GM18499 (cell line): ENCODE data around the gene CYB5D1.

Source experiments
- ATAC-seq: cut with Tn5 transposase; IDR thresholded peaks from one replicate; pipeline ENCODE4 v1.9.1; 2021; ENCODE audit warnings: moderate number of reproducible peaks; ENCODE audit not compliant: insufficient read depth, unreplicated experiment

Gene CYB5D1

DNA sequence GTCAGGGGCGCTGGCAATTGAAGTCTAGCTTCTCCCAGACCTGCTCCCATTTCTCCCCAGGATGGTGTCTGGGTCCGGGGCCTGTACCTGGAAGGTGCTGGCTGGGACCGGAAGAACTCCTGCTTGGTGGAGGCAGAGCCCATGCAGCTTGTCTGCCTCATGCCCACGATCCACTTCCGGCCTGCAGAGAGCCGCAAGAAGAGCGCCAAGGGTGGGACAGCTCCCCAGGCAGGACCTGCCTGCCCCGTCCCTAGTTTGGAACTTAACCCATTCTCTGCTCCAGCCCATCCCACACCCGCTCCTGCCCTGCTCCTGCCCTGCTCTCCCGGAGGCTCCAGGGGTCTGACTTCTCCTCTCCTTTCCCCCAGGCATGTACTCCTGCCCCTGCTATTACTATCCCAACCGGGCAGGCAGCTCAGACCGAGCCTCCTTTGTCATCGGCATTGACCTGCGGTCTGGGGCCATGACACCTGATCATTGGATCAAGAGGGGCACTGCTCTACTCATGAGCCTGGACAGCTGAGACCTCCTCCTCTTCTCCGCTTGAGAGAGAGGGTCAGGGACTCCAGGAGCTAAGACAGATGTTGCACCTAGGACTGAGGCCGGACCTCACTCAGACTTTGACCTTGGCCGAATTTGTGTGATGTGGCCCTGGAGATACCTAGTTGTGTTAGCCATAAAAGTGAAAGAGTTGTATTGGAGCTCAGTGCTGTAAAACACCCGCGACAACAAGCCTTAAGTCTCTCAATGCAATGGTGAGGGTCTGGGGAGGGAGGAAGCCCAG lies 24.6 kb upstream of the CYB5D1 start:
- ATAC-seq, result no peak

DNA sequence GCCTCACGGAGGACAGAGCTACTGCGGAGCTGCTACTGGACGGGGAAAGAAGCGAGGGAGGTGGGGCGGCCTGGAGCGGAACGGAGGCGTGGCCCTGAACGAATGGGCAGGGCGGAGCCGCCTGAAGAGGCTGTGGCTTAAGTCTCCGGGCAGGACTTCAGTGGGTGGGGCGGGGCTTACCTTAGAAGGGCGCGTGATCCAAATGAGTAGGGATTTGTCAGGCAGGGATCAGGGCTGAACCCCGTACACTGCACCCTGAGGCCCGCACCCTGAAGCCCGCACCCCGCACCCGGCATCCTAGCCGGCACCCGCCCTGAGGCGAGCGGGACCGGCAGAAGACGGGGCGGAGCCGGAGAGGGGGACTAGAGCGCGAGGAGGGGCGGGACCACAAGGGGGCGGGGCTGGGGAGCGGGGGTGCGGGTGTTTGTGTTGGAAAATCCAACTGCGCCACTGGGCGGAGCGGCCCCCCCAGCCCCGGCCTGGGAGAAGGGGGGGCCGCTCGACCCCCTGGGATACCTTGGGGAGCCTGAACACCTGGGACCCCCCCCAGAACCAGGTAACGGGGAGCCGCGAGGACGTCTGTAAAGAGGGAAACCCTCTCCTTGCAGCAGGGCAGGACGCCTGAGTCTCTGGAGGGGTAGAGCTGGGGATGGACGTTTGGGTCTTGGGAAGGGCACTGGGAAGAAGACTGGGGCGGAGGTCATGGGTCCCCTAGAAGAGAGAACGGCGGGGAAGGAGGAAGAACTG lies 23.8 kb upstream of the CYB5D1 start, which contains the start of gene KDM6B:
KDM6B (plus strand) TSS at position 423 of the 747 bp plus-strand sequence. CDS start 11,338 bp downstream, outside the sequence.
- ATAC-seq, result no peak

DNA sequence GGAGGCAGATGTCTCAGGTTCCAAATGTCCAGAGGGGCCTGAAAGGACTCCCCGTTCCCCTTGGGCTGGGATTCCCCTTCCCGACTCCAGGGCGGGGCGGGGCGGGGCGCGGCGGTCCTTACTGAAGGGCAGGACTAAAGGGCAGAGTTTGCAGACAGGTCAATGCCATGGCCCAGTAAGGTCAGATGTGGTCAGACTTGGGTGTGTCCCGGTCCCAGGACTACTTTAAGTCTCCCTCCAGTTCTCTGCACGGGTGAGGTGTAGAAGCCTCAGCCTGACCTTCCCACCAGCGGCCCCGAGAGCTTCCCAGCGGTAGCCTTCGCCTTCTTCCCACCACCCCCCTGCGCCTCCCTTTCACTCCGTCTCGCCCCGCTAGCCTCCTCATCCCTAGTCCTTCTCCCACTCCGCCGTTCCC lies 23.3 kb upstream of the CYB5D1 start:
- ATAC-seq, result no peak

DNA sequence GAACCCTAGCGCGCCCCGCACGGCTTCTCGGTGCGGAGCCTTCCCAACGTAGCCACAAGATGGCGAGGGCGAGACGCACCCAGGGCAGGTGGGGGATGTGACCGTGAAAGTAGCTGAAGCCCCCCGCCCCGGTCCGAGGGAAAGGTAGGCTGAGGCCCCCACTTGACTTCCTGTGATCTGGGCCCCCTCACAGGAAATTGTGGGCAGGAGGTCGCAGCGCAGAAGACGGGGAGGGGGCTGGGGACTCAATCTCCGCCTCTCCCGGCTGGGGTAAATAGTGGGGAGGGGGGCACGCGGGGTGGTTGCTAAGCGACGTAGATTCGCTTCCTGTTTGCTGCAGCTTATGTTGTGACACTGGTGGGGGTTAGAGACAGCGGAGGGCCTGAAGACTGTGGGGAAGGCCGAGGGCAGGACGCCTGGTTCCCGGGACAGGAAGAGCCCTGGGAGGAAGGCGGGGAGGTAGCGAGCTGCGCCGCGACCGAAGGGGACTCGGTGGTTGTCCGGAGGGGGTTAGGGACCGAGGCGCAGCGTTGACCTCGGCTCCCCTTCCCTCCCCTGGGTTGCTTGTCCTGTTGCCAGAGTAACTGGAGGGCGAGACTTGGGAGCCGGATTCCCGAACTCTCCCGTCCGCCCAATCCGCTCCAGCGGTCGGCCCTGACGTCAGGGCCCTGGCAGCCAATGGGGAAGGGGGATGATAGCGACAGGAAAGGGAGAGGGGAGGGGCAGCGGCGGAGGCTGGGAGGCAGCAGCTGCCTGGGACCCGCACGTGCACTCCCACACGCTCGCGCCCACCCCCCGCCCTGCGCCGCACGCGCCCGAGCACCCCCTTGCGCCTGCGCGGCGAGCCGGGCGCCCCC lies 22.6 kb upstream of the CYB5D1 start:
- ATAC-seq, result no peak

DNA sequence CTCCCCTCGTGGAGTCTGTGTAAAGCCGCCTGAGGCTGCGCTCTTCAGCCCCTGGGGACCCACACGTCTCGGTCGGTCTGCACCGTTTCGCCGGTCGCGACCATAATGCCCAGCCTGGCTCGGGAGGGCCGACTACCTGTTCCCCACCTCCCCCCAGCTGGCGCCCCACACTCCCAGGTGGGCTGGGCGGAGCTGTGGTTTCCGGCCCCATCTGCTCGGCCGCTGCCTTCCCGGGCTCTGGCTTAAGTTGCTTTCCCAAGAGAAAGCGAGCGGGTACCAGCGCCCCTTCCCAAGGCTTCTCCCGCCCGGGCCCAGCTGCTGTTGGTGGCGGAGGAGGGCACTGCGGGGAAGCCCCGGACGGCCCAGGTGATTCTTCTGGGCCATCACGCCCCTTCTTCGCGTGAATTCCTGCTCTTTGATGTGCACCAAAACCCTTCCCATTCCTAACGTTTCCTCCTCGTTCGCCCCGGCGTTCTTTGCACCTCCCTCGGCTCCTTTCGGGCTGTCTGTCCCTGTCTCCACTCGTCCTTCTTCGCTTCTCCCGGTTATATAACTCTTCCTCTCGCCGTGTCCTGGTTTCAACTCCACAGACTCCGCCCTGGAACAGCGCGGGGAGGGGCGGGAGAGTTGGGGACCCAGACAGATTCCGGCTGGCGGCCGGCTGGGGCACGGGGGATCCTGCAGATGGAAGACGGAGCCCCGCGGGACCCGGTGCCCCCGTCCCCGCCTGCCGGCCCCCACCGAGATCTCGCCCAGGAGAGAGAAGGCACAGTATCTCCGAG lies 21.8 kb upstream of the CYB5D1 start:
- no peak for ATAC-seq

DNA sequence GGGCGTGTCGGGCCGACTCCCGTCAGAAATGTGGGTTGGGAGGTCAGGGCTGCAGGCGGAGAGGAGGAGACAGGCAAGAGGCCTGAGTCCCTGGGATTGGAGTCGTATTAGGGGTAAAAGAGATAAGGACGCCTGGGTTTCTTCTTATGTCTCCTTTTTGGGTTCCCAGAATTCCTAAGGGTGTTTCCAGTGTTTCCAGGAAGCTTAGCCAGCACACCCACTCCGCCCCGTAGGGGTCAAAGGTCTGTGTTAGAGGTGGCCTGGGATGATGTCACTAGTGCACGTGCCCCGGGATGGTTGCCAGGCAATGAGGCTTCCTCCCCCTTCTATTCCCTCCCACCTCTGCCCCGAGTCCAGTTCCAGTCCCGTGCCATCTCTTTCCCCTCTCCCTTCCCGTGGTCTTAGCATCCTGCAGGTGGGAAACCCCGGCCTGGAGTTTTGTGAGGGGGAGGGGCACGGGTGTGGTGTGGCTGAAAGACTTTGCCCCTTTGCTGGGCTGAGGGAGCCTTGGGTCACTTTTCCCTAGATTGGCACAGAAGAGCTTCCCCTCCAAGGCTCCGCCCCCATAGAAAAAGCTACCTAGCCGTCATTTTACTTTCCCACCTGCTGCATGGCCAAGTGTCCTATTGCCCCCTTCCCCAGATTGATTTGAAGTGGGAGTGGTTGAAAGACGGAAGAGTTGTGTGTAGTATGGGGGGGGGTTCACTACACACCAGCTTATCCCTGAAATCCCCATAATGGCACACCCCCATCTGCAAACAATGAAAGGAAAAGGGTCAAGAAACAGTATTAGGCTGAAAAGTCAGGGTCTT lies 21.0 kb upstream of the CYB5D1 start:
- ATAC-seq, result no peak

DNA sequence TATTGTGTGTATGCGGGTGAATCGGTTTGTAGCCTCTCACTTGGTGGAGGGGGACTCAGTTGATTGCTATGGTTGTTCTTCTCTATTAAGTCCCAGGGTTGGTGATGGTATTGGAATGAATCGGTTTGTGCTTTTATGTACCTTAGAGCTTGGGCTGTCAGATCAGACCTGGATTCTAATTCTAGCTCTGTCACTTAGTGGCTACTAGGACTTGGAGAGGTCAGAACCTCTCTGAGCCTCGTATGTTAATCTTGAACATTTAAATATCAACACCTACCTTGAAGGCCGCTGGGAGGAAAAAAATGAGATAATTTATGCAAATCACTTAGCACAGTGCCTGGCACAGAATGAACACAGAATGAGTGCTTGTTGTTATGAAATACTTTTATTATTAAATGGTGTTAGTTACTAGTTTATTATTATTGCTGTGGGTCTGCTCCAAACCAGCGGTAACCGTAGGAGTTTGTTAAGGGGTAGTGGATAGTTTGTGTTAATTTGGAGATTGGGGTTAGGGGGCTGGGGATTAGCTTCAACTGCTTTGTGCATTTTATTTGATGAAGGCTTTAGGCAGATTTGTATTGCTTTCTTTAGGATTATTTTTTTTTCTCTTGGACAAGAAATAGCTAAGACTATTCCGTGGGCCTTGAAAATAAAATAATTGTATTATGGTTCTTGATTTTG lies 20.3 kb upstream of the CYB5D1 start:
- no peak for ATAC-seq

DNA sequence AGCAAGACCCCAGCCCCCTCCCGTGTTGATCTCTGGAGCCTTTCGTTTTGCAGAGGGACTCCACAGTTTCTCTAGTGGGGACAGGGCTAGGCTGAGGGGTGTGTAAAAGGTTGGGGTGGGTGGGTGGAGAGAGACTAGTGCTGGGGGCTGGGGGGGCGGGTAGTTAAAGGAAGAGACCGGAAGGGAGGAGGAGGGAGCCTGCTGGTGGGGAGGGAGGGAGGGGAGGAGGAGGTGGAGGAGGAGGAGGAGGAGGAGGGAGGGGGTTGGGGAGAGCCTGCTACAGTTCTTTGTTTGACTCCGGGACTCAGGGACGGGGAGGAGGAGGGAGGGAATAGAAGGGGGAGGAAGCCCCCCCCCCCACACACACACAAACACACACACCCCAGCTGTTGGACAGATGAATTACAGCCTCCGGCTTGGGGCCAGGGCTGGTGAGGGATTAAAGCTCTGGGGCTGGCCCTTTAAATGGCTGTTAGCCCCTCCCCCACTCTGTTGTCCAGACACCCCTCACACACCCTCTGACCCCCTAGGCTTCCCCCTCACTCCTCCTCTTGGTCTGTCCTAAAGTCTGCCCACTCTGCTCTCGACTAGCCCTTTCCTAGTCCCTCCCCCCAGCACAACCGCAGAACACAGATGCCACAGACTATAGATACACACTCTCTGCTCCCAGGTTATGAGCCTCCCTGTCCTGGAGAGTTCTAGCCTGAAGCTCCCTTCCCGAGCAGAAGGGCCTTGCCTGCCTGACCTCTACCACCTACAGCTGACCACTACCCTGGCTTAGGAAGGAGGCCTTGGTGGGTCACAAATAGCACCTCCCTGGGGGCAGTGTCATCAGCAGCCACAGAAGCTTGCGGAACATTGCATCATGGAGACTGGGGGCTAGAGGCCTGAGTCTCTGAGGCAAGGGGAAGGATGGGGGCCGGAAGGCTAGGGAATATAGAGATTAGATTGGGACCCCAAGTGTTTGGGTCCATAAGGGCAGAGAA lies 19.4 kb upstream of the CYB5D1 start:
- ATAC-seq, result no peak

DNA sequence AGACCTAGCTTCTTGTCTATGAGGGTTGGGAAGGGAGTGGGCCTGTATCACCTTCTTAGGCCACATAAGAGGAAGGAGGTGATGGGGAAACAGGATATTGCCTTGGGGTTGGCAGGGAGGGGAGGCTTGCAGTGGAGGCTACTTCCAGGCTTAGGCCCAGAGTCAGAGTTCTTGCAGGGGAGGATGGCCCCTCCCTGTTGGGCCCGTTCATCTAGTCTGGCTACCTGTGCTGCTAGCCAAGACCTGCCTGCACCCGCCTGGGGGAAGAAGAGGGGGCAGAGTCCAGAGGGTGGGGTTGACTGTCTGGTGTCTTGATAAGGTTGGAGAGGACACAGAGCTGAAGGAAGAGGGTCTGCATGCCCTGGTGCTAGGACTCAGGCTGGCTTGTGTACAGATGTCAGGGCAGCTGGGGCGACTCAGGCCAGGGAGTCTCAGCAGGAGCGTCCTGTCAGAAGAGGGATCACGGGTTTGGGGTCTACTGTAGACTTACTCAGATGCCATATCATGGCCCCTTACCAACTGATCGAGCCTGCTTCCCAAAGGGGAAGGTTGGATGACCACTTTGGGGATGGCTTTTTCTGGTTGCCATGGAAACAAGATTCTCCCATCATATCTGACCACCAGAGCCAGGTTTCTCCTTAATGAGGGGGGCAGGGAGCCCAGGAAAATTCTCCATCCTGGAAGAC lies 18.5 kb upstream of the CYB5D1 start:
- no peak for ATAC-seq

DNA sequence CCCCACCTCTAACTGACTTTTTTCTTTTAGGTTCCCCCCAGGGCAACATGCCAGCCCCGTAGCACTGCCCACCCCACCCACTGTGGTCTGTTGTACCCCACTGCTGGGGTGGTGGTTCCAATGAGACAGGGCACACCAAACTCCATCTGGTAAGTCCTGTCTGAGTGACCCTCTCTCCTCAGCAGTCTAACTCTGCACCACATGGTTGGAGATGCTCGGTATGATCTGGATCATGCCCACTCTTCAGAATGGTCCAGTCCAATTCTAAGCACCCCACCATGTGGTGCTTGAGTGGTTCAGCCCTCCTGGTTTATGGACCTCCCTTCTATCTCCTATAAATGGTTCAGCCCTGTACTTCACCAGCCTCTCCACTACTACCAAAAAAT lies 17.9 kb upstream of the CYB5D1 start:
- ATAC-seq, result no peak

DNA sequence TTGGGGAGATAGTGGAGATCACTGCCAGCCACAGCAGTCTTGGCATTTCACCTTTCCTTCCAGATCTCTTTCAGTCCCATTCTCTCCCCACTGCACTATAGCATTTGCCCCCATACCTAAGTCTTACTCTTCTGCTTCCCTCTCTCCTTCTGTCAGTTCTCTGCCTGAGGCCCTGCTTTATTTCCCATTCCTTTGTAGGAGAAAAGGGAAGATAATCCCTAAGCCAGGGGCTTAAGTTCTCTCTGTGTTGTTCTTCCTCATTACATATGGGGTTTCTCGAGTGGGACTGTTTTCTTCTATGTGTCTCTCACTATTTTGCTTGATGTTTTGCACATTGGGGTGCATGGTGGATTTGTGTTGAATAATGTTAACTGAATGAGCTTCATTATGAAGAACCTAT lies 17.4 kb upstream of the CYB5D1 start:
- ATAC-seq, result no peak

DNA sequence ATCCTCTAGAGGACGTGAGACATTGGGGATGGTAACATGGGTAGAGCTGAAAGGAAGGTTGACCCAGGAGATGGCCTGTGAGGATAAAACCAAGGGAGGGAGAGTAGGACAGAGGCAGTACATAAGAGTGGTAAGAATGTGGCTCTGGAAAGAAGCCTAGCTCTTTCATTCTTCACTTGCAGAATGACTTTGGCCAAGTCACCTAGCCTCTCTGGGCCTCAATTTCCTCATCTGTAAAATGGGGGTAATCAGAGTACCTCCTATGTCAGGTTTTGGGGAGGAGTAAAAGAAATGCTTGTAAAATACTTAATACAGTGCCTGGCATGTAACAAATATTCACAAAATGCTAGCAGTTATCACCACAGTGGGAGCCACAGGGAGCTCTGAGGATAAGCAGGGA lies 16.9 kb upstream of the CYB5D1 start:
- no peak for ATAC-seq

DNA sequence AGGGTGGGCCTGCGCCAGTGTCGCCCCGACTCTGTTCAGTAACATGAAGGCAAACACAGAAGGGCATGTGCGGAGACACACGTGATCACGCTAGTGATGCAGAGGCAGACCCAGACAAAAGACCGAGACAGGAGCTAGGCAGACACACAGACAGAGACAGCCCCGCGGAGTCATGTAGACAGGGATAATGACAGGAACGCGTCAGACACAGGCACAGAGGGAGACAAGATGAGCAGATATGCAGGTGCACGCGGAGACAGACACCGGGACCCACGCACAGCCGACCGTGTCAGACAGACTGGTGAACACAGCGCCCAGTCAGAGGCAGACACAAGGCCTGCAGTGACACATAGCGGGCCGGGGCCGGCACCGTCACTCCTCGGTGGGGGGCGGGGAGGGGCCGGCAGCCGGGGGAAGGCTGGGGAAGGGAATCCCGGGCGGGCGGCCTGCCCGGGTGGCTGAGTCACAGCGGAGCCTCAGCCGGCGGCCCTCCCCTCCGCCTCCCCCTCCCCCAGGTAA lies 16.3 kb upstream of the CYB5D1 start:
- ATAC-seq, result no peak

DNA sequence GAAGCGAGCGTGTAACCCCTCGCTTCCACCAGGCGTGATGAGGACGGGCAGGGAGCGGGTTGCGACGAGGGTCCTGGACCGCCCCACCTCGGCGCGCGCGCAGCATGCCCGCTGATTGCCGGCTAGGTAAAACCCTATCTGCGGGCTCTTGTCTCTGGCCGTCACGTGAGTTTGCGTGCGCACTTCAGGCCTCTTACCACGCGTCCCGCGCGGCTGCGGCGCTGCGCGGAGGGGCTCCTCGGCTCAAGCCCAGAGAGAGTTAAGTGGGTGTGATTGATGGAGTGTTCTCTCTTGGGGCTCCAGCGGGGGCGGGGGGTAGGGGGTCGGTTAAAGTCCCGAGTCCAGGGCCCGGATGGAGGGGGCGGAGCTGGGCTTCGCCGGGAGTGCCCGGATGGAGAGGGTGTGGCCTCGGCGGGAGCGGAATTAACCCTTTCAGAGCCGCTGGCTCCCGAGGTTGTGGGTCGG lies 15.9 kb upstream of the CYB5D1 start:
- ATAC-seq, result no peak

DNA sequence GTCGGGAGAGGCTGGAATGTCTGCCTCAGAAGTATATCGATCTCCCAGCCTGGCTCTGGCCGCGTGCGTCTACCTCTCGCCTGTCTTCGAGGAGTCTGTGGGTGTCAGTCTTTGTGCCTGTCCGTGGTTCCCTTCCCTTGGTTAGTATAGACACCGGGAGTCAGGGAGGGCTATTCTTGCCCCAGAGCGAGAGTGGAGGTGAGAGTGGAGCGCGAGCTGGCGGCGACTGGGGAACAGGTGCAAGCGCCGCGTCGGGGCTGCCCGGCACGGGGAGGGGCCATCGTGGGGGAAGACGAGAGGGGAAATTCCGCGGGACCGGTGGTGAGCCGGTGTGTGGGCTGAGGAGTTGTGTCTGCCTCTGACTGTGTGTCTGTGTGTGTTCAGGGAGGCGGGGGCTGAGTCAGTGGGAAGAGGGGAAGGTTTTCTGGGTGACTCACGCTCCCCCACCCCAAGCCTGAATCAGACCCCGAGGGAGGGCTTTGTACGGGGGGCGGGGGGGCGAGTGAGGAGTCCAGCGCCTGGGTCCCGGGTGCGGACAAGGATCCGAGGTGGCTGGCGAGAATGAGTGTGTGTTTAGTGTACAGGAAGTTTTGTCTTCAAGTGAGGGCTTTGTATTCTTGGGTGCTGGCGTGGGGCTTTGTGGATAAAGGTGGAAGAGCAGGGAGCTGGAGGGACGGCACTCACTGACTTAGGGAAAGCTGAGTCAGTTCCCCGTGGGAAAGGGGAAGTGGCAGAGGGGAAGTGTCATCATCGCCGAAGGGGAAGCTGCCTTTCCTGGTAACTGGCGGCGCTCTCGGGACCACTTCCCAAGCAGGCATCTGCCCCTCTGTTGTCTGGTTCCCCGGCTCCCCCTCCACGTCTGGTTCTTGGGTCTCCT lies 15.2 kb upstream of the CYB5D1 start:
- no peak for ATAC-seq

DNA sequence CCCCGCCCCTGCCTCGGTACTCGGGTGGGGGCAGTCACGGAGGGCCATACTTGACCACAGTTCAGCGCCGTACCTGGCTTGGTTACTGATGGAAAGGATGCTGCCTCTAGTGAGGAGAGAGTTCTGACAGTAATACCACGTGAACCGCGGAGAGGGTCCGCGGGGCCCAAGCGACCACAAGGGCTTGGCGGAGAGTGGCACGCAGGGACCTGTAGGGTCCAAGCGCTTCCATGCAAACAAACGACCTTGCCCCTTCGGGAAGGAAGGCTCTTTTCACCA lies 14.6 kb upstream of the CYB5D1 start:
- ATAC-seq, result no peak
